Upper lobe of right lung (tissue), 1 donor: ENCODE measurements around the gene MST1R. TPM values are rescaled to one million over a fixed set of nuclear protein-coding genes. Genes with fewer than 3 reads are reported as not detected.

ENCODE experiments used
- ATAC-seq: fragments of 200-7000 bp; cut with Tn5 transposase; one replicate; pipeline ENCODE4 v1.9.1; 2020; ENCODE audit warnings: mild to moderate bottlenecking, moderate library complexity
- DNase-seq: peaks from one replicate; pipeline ENCODE4 v3.0.0-alpha.2; 2020
- H3K27ac ChIP-seq: fragments of 200-600 bp; one replicate; pipeline ENCODE4 v1.8.0; 2022
- H3K27me3 ChIP-seq: fragments of 200-600 bp; one replicate; pipeline ENCODE4 v1.8.0; 2022; ENCODE audit warnings: mild to moderate bottlenecking
- H3K36me3 ChIP-seq: fragments of 200-600 bp; one replicate; pipeline ENCODE4 v1.8.0; 2022
- H3K4me1 ChIP-seq: fragments of 200-600 bp; one replicate; pipeline ENCODE4 v1.8.0; 2022
- H3K4me3 ChIP-seq: fragments of 200-600 bp; one replicate; pipeline ENCODE4 v1.8.0; 2022; ENCODE audit warnings: mild to moderate bottlenecking
- H3K9me3 ChIP-seq: fragments of 200-600 bp; one replicate; pipeline ENCODE4 v1.8.0; 2022
- CTCF ChIP-seq: fragments of 200-600 bp; IDR thresholded peaks from one replicate; pipeline ENCODE4 v1.8.0; 2022; ENCODE audit warnings: antibody characterized with exemption
- intact Hi-C: fragments of 100-400 bp; cut with DNase I; formaldehyde crosslinking; loops from one replicate; pipeline ENCODE4 v1.11.0; 2022
- total RNA-seq: library from RNA; stranded (reverse); fragmentation: NEBNext Ultra II Directional; extraction: Animal tissue kit (Norgen Biotek cat#: 25700); gene quantifications from one replicate; pipeline ENCODE4 v1.2.1, GENCODE V29; 2021
- donor health status: DM: no; HTN: yes; CAD: no; lungs with severe emphysema.

The MST1R gene
- total RNA-seq, 1 donor from 2014 or later: 46.2 TPM

- peak; percentile 86 for DNase-seq
- TF ChIP-seq CTCF: peak; percentile 91
- Histone ChIP-seq H3K36me3 (no peaks in the 10 kb centered on the region), H3K4me3 (no peak overlapping the region), H3K27ac (no peak overlapping the region), H3K4me1 (peaks cover 13% of the 10 kb centered on the region), H3K9me3 (no peaks in the 10 kb centered on the region), H3K27me3 (no peaks in the 10 kb centered on the region)
- peak; percentile 94 for ATAC-seq
- intact Hi-C loops: loop anchor here (5.0 kb wide), 1 partner anchor 37 kb away; the partner anchor contains the start of gene INKA1
Measured at GRCh38 chr3:49839193-49839809, 64.4 kb downstream of the MST1R start.

Other genes starting within 250 kb of the MST1R start
- gene APEH, start 229.5 kb downstream of the MST1R start, total RNA-seq: 88.5 TPM
- gene MST1, start 214.4 kb downstream of the MST1R start, total RNA-seq: 23.7 TPM
- gene RNF123, start 214.3 kb downstream of the MST1R start, total RNA-seq: 41.4 TPM
- 0.26 TPM for gene AMIGO3, start 184.2 kb downstream of the MST1R start, total RNA-seq
- gene GMPPB, start 179.9 kb downstream of the MST1R start, total RNA-seq: 34.8 TPM
- gene IP6K1, start 117.3 kb downstream of the MST1R start, total RNA-seq: 39.5 TPM
- gene CDHR4, start 104.0 kb downstream of the MST1R start, total RNA-seq: not detected
- 6.6 TPM for gene INKA1, start 100.6 kb downstream of the MST1R start, total RNA-seq
- 110 TPM for gene UBA7, start 89.9 kb downstream of the MST1R start, total RNA-seq
- 1.5 TPM for gene TRAIP, start 47.3 kb downstream of the MST1R start, total RNA-seq
- gene CAMKV, start 34.0 kb downstream of the MST1R start, total RNA-seq: not detected
- gene MON1A, start 25.9 kb upstream of the MST1R start, total RNA-seq: 10.2 TPM
- gene RBM6, start 36.3 kb upstream of the MST1R start, total RNA-seq: 110 TPM
- gene RBM5, start 185.0 kb upstream of the MST1R start, total RNA-seq: 161 TPM